Keratinocyte (primary cell): ENCODE data around the gene FZD1.

Experiments
- CTCF ChIP-seq, 3 experiments: IDR thresholded peaks in 1 of 3; conservative IDR thresholded peaks in 1 of 3; optimal IDR thresholded peaks in 1 of 3; 2 replicates in 2 of 3; 3 replicates in 1 of 3; pipeline versions ENCODE3 to v1.5.1; 2011; ENCODE audit warnings: low read length in 3 of 3, mild to moderate bottlenecking in 3 of 3, moderate library complexity in 2 of 3, control low read depth in 1 of 3, inconsistent platforms in 1 of 3; ENCODE audit not compliant: insufficient read depth in 2 of 3; ENCODE audit errors: extremely low read depth in 1 of 3
- EZH2 ChIP-seq: IDR thresholded peaks from one replicate; pipeline ENCODE4 v1.6.1; 2012; ENCODE audit warnings: inconsistent platforms, mild to moderate bottlenecking, low read length, moderate library complexity

- TF ChIP-seq EZH2, result no peak
- TF ChIP-seq CTCF (optimal IDR thresholded peaks at IDR 0.05 in 1 of 3, IDR thresholded peaks at IDR 0.05 in 1 of 3, conservative IDR thresholded peaks at IDR 0.05 in 1 of 3; ENCODE audit: extremely low read depth in 1 of 3, insufficient read depth in 2 of 3, low read length in 3 of 3), result no peak
Measured at GRCh38 chr7:91293136-91293535, 28.9 kb downstream of the FZD1 start.
